ENCODE measurements around the gene EBF4.

The EBF4 gene

GRCh38 chr20:2745936-2746635 is 53.5 kb downstream of the EBF4 start:
- no peak for DNase-seq

GRCh38 chr20:2746636-2747265 is 54.2 kb downstream of the EBF4 start:
- no peak for DNase-seq

GRCh38 chr20:2747676-2748235 is 55.2 kb downstream of the EBF4 start:
- no peak for DNase-seq

GRCh38 chr20:2748551-2749342 is 56.2 kb downstream of the EBF4 start:
- no peak for DNase-seq

- DNase-seq, result no peak
Observed at GRCh38 chr20:2749343-2749950, 56.9 kb downstream of the EBF4 start.

GRCh38 chr20:2749951-2750490 is 57.4 kb downstream of the EBF4 start:
- DNase-seq, result no peak

- DNase-seq, result peak; percentile 74 to 76
Observed at GRCh38 chr20:2750491-2751251, 58.1 kb downstream of the EBF4 start.

- DNase-seq, result peak in 1 of 2 donors; percentile 12
Observed at GRCh38 chr20:2751347-2751877, 58.8 kb downstream of the EBF4 start.

- DNase-seq, result peak in 1 of 2 donors; percentile 24
Observed at GRCh38 chr20:2751878-2752566, 59.4 kb downstream of the EBF4 start.

- peak; percentile 29 to 53 for DNase-seq
Observed at GRCh38 chr20:2752567-2753460, 60.2 kb downstream of the EBF4 start.

- DNase-seq, result no peak
Observed at GRCh38 chr20:2753461-2754040, 61.0 kb downstream of the EBF4 start.

- no peak for DNase-seq
Observed at GRCh38 chr20:2754424-2754823, 61.8 kb downstream of the EBF4 start.

- no peak for DNase-seq
Observed at GRCh38 chr20:2755451-2756055, 63.0 kb downstream of the EBF4 start.

GRCh38 chr20:2756056-2756611 is 63.6 kb downstream of the EBF4 start:
- peak in 1 of 2 donors; percentile 22 for DNase-seq

GRCh38 chr20:2757001-2757400 is 64.4 kb downstream of the EBF4 start:
- no peak for DNase-seq

GRCh38 chr20:2757969-2758368 is 65.4 kb downstream of the EBF4 start:
- no peak for DNase-seq

GRCh38 chr20:2759143-2759542 is 66.6 kb downstream of the EBF4 start:
- no peak for DNase-seq

- DNase-seq, result no peak
Observed at GRCh38 chr20:2759603-2760296, 67.2 kb downstream of the EBF4 start.

Measured in inflammatory macrophage treated with lipopolysaccharide for 1 hour (primary cell).